ENCODE measurements around the gene TCF4.

GRCh38 chr18:55179835-55180234, 408.2 kb downstream of the TCF4 start:
- TF ChIP-seq CTCF (IDR thresholded peaks at IDR 0.05 in 8 of 11, conservative IDR thresholded peaks at IDR 0.05 in 3 of 11) (no peak), POLR2A (IDR thresholded peaks at IDR 0.05) (no peak), POLR2AphosphoS5 (IDR thresholded peaks at IDR 0.05) (no peak)

Measured in spleen (tissue), 7 donors.